Neuronal stem cell (in vitro differentiated cells): ENCODE results near the gene RCAN1.

Experiments used
- DNase-seq: peaks from one replicate; pipeline ENCODE4 v3.0.0-alpha.2; 2013; ENCODE audit warnings: low spot score
- H2AFZ ChIP-seq: one replicate; pipeline ENCODE4 v1.6.1; 2013; ENCODE audit warnings: mild to moderate bottlenecking, low read length, inconsistent platforms
- H2AK5ac ChIP-seq: 2 replicates; pipeline ENCODE4 v1.6.1; 2013; ENCODE audit warnings: low read depth, mild to moderate bottlenecking, inconsistent platforms, low read length, moderate library complexity, mixed read lengths
- H2BK120ac ChIP-seq: 2 replicates; pipeline ENCODE4 v1.6.1; 2013; ENCODE audit warnings: low read depth, mild to moderate bottlenecking, inconsistent platforms, low read length, moderate library complexity, mixed read lengths
- H2BK12ac ChIP-seq: one replicate; pipeline ENCODE4 v1.6.1; 2013; ENCODE audit warnings: low read length, inconsistent platforms
- H2BK15ac ChIP-seq: 2 replicates; pipeline ENCODE4 v1.6.1; 2013; ENCODE audit warnings: mild to moderate bottlenecking, low read length, inconsistent platforms, mixed read lengths
- H2BK5ac ChIP-seq: one replicate; pipeline ENCODE4 v1.6.1; 2013; ENCODE audit warnings: inconsistent platforms, mild to moderate bottlenecking, low read length, moderate library complexity
- H3K14ac ChIP-seq: one replicate; pipeline ENCODE4 v1.6.1; 2013; ENCODE audit warnings: low read length, inconsistent platforms
- H3K18ac ChIP-seq: 2 replicates; pipeline ENCODE4 v1.6.1; 2013; ENCODE audit warnings: low read length, inconsistent platforms
- H3K23ac ChIP-seq: 2 replicates; pipeline ENCODE4 v1.6.1; 2013; ENCODE audit warnings: low read depth, mild to moderate bottlenecking, mixed read lengths, low read length, inconsistent platforms; ENCODE audit not compliant: poor library complexity
- H3K27ac ChIP-seq: replicated peaks from 3 replicates; pipeline ENCODE4 v1.5.1; 2013; ENCODE audit warnings: low read length, inconsistent platforms
- H3K27me3 ChIP-seq, 3 experiments: 2 replicates each; pipeline ENCODE4 v1.6.1; 2013; ENCODE audit warnings: low read length in 3 of 3, mild to moderate bottlenecking in 2 of 3, inconsistent platforms in 1 of 3, low read depth in 1 of 3, mixed read lengths in 1 of 3, moderate library complexity in 1 of 3; ENCODE audit not compliant: control insufficient read depth in 3 of 3, insufficient read depth in 3 of 3
- H3K36me3 ChIP-seq, 2 donors: replicated peaks in 1 of 2; 2 replicates each; pipeline ENCODE4 v1.6.1; 2013; ENCODE audit warnings: low read length in 2 of 2; ENCODE audit not compliant: control insufficient read depth in 2 of 2, insufficient read depth in 2 of 2
- H3K4ac ChIP-seq: 2 replicates; pipeline ENCODE4 v1.6.1; 2013; ENCODE audit warnings: inconsistent platforms, mild to moderate bottlenecking, low read length, moderate library complexity
- H3K4me1 ChIP-seq, 2 donors: 1 replicate in 1 of 2; 2 replicates in 1 of 2; pipeline ENCODE4 v1.6.1; 2013; ENCODE audit warnings: low read length in 2 of 2, low read depth in 1 of 2; ENCODE audit not compliant: control insufficient read depth in 2 of 2, insufficient read depth in 1 of 2
- H3K4me2 ChIP-seq: one replicate; pipeline ENCODE4 v1.6.1; 2013; ENCODE audit warnings: mild to moderate bottlenecking, low read length, inconsistent platforms; ENCODE audit not compliant: insufficient read depth, poor library complexity, severe bottlenecking
- H3K4me3 ChIP-seq, 2 donors: 2 replicates each; pipeline ENCODE4 v1.5.1; 2013; ENCODE audit warnings: low read length in 2 of 2, mild to moderate bottlenecking in 2 of 2, inconsistent platforms in 1 of 2, moderate library complexity in 1 of 2
- H3K79me1 ChIP-seq: one replicate; pipeline ENCODE4 v1.6.1; 2013; ENCODE audit warnings: low read depth, mild to moderate bottlenecking, inconsistent platforms, low read length, moderate library complexity
- H3K9ac ChIP-seq: one replicate; pipeline ENCODE4 v1.6.1; 2013; ENCODE audit warnings: mild to moderate bottlenecking, low read depth, low read length, inconsistent platforms; ENCODE audit not compliant: poor library complexity
- H3K9me3 ChIP-seq, 2 donors: replicated peaks in 1 of 2; 2 replicates each; pipeline versions ENCODE3 to v1.6.1; 2013; ENCODE audit warnings: low read length in 2 of 2, mild to moderate bottlenecking in 2 of 2, inconsistent platforms in 1 of 2, low read depth in 1 of 2, mixed read lengths in 1 of 2, moderate library complexity in 1 of 2; ENCODE audit not compliant: control insufficient read depth in 2 of 2, insufficient read depth in 1 of 2
- H4K8ac ChIP-seq: one replicate; pipeline ENCODE4 v1.6.1; 2013; ENCODE audit warnings: low read depth, mild to moderate bottlenecking, inconsistent platforms, low read length, moderate library complexity
- H4K91ac ChIP-seq: one replicate; pipeline ENCODE4 v1.6.1; 2013; ENCODE audit warnings: low read length, low read depth, mild to moderate bottlenecking, inconsistent platforms; ENCODE audit not compliant: poor library complexity
- WGBS, 2 donors: extraction: QIAGEN DNeasy Blood & Tissue Kit; methylation state at CpG; one replicate each; pipeline ENCODE4 v1.1.7; 2013; ENCODE audit warnings: missing lambda C conversion rate in 2 of 2, mixed read lengths in 1 of 2; ENCODE audit not compliant: insufficient read length in 2 of 2, insufficient replicate concordance in 1 of 2; ENCODE audit errors: extremely low coverage in 2 of 2; 5-methylcytosine and 5-hydroxymethylcytosine counted together

Gene RCAN1

GRCh38 chr21:34574601-34575529 is 40.0 kb downstream of the RCAN1 start:
- no peak overlapping the region for H3K4me3 ChIP-seq
- WGBS, 2 donors: no CpG with 5 or more reads among the region's 24 CpGs

DNA sequence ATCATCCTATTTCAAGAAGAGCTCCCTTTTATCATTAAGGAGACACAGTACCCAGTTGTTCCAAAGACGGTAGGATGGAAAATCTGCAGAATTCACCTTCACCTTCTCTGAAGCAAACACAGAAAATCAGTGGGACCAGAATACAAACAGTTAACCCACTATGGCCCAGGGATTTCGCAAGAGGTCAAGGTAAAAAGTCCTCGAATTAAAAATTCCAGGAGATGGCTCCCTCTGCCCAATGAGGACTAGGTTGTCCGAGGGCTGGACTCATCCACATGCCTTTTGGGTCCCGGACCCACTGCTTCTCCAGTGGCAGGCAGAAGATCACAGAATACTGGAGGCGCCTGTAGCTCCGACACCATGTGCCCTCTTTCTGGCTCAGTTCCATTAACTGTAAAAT is 42.9 kb downstream of the RCAN1 start:
- no CpG with 5 or more reads among the region's 7 CpGs for WGBS, 2 donors

More at GRCh38 chr21:34574601-34575529, 40.0 kb downstream of the RCAN1 start:
- Histone ChIP-seq H2BK12ac (no peak overlapping the region), H3K14ac (no peak overlapping the region), H3K18ac (no peak overlapping the region), H4K91ac (no peak overlapping the region), H3K27me3 (no peaks in the 10 kb centered on the region), H3K9ac (no peak overlapping the region), H3K4me1 (peaks cover 1 to 3% of the 10 kb centered on the region in 2 donors), H3K9me3 (peaks cover 0 to 3% of the 10 kb centered on the region in 2 donors), H3K23ac (no peak overlapping the region), H3K4me2 (no peak overlapping the region), H2BK5ac (no peak overlapping the region), H3K4ac (no peak overlapping the region), H3K79me1 (no peaks in the 10 kb centered on the region), H4K8ac (no peak overlapping the region), H3K36me3 (no peaks in the 10 kb centered on the region), H2AK5ac (no peak overlapping the region), H2AFZ (no peak overlapping the region), H2BK15ac (no peak overlapping the region), H2BK120ac (no peak overlapping the region), H3K27ac (no peak overlapping the region)
- no peak for DNase-seq

DNA sequence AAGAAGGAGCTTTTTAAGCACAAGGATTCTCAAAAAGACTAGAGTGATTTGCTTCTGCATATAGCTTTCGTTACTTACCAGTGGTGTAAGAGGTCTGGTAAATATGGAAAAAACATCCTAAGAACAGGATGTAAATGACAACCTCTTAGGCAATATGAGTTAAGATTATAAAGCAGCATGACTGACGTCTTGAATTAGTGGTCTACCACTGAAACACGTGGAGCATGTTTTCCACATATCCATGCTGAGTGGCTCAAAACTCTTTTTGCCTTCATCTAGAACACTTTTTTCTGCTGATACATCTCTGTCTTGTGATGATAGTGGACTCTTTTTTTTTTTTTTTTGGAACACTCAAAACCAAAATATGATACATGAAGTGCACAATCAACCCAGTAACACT is 44.6 kb downstream of the RCAN1 start:
- no peak overlapping the region for H3K23ac ChIP-seq
- no peak overlapping the region for H4K91ac ChIP-seq
- H3K4me3 ChIP-seq: no peak overlapping the region
- H3K9ac ChIP-seq: no peak overlapping the region
- H4K8ac ChIP-seq: no peak overlapping the region
- no peak overlapping the region for H3K27ac ChIP-seq
- no peak overlapping the region for H3K4ac ChIP-seq
- H3K79me1 ChIP-seq: no peaks in the 10 kb centered on the region
- H2BK15ac ChIP-seq: no peak overlapping the region
- H3K4me2 ChIP-seq: no peak overlapping the region
- peaks cover 0 to 5% of the 10 kb centered on the region in 2 donors for H3K9me3 ChIP-seq
- no peak overlapping the region for H2BK12ac ChIP-seq
- H3K27me3 ChIP-seq: no peaks in the 10 kb centered on the region
- WGBS, 2 donors: no CpG with 5 or more reads among the region's 3 CpGs
- H2BK120ac ChIP-seq: no peak overlapping the region
- H3K36me3 ChIP-seq: no peaks in the 10 kb centered on the region
- no peak overlapping the region for H2AK5ac ChIP-seq
- no peak overlapping the region for H2AFZ ChIP-seq
- no peak for DNase-seq
- no peak overlapping the region for H3K18ac ChIP-seq
- H2BK5ac ChIP-seq: no peak overlapping the region
- peaks cover 5 to 14% of the 10 kb centered on the region in 2 donors for H3K4me1 ChIP-seq
- no peak overlapping the region for H3K14ac ChIP-seq

More for the DNA sequence above, 42.9 kb downstream of the RCAN1 start:
- no peak for DNase-seq
- Histone ChIP-seq H3K23ac (no peak overlapping the region), H3K79me1 (no peaks in the 10 kb centered on the region), H3K27ac (no peak overlapping the region), H2BK5ac (no peak overlapping the region), H3K36me3 (no peaks in the 10 kb centered on the region), H3K9ac (no peak overlapping the region), H4K8ac (no peak overlapping the region), H2BK120ac (no peak overlapping the region), H3K4me3 (no peak overlapping the region), H2BK15ac (no peak overlapping the region), H3K18ac (no peak overlapping the region), H3K14ac (no peak overlapping the region), H3K9me3 (peaks cover 0 to 5% of the 10 kb centered on the region in 2 donors), H4K91ac (no peak overlapping the region), H3K4ac (no peak overlapping the region), H2AK5ac (no peak overlapping the region), H3K4me2 (no peak overlapping the region), H2BK12ac (no peak overlapping the region), H2AFZ (no peak overlapping the region), H3K27me3 (no peaks in the 10 kb centered on the region), H3K4me1 (peaks cover 5 to 14% of the 10 kb centered on the region in 2 donors)

- no peak overlapping the region for H2BK120ac ChIP-seq
- H3K9me3 ChIP-seq: peaks cover 0 to 5% of the 10 kb centered on the region in 2 donors
- H3K27ac ChIP-seq: no peak overlapping the region
- H2BK12ac ChIP-seq: no peak overlapping the region
- no peak overlapping the region for H3K9ac ChIP-seq
- H3K36me3 ChIP-seq: no peaks in the 10 kb centered on the region
- no peak overlapping the region for H3K14ac ChIP-seq
- no peak overlapping the region for H2AFZ ChIP-seq
- no peak overlapping the region for H3K4ac ChIP-seq
- H2BK5ac ChIP-seq: no peak overlapping the region
- no peak overlapping the region for H4K8ac ChIP-seq
- no peak for DNase-seq
- H3K27me3 ChIP-seq: no peaks in the 10 kb centered on the region
- H2AK5ac ChIP-seq: no peak overlapping the region
- no peak overlapping the region for H3K4me2 ChIP-seq
- no peak overlapping the region for H3K4me3 ChIP-seq
- peaks cover 5 to 14% of the 10 kb centered on the region in 2 donors for H3K4me1 ChIP-seq
- no peak overlapping the region for H2BK15ac ChIP-seq
- H4K91ac ChIP-seq: no peak overlapping the region
- no peak overlapping the region for H3K23ac ChIP-seq
- no peaks in the 10 kb centered on the region for H3K79me1 ChIP-seq
- WGBS, 2 donors: no CpG with 5 or more reads among the region's 4 CpGs
- H3K18ac ChIP-seq: no peak overlapping the region
Measured at GRCh38 chr21:34569381-34569979, 45.4 kb downstream of the RCAN1 start.
